ENCODE results near the gene PDE4A.
A peak's percentile ranks its signal among the peaks of the same experiment; 100 is the strongest.

DNA sequence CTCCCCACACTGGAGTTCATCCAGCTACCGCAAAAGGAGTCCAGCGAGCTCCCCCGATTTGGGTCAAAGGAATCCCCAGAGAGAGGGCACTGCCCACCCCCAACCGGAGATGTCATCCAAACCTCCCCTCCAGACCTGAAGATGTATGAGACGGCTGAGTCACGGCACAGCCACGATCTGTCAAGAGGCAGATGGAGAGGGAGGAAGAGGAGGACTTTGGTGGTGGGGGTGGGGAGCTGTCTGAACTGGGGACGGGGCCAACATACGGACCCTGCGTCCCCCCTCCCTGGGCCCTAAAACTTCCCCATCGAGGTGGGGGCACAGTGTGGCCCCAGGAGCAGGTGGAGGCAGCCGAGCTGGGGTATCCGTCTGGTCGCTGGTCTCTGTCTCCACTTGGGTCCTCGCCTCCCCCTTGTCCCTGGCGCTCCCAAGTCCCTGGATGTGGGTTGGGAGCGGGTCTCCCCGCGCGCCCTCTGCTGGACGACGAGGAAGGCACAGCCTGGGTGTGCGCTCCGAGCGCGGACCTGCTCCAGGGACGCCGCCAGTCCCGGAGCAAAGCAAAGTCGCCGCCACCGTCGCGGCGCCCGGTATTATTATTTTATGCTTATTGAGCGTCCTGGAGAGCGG is 3.8 kb downstream of the PDE4A start:
- TF ChIP-seq, protein P1, sequence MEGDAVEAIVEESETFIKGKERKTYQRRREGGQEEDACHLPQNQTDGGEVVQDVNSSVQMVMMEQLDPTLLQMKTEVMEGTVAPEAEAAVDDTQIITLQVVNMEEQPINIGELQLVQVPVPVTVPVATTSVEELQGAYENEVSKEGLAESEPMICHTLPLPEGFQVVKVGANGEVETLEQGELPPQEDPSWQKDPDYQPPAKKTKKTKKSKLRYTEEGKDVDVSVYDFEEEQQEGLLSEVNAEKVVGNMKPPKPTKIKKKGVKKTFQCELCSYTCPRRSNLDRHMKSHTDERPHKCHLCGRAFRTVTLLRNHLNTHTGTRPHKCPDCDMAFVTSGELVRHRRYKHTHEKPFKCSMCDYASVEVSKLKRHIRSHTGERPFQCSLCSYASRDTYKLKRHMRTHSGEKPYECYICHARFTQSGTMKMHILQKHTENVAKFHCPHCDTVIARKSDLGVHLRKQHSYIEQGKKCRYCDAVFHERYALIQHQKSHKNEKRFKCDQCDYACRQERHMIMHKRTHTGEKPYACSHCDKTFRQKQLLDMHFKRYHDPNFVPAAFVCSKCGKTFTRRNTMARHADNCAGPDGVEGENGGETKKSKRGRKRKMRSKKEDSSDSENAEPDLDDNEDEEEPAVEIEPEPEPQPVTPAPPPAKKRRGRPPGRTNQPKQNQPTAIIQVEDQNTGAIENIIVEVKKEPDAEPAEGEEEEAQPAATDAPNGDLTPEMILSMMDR (IDR thresholded peaks at IDR 0.05): peak; percentile 65 to 81 (median 76)
- TF ChIP-seq POLR2A (IDR thresholded peaks at IDR 0.05): no peak
- TF ChIP-seq EP300 (IDR thresholded peaks at IDR 0.05): no peak

Measured in ovary (tissue), 3 donors.